Left cardiac atrium (tissue), 4 donors: ENCODE results near the gene OTOG. TPM values are rescaled to one million over a fixed set of nuclear protein-coding genes. Genes with fewer than 3 reads are reported as not detected.

ENCODE experiments used
- ATAC-seq, 2 donors: fragments of 200-7000 bp; cut with Tn5 transposase; one replicate each; pipeline ENCODE4 v1.9.1; 2020; ENCODE audit warnings: mild to moderate bottlenecking in 2 of 2, moderate library complexity in 2 of 2
- DNase-seq: peaks from one replicate; pipeline ENCODE4 v3.0.0-alpha.2; 2020
- intact Hi-C, 2 donors: fragments of 100-400 bp; cut with DNase I; formaldehyde crosslinking; loops; one replicate each; pipeline versions ENCODE4 v1.14.1 to v1.15.1; 2022 to 2023
- total RNA-seq, 2 donors: library from RNA; stranded (reverse); fragmentation: NEBNext Ultra II Directional; extraction: Animal tissue kit (Norgen Biotek cat#: 25700); gene quantifications; one replicate each; pipeline ENCODE4 v1.2.1, GENCODE V29; 2021
- donor health status: DM: no; HTN: yes; CAD: no.
- donor health status: DM: no; HTN: yes; CAD: no; lungs with severe emphysema.
- donor health status: DM: yes; HTN: yes; CAD: no.
- donor health status: Dilated cardiomyopathy.

Gene OTOG
- total RNA-seq, 2 donors from 2014 or later = not detected

DNA sequence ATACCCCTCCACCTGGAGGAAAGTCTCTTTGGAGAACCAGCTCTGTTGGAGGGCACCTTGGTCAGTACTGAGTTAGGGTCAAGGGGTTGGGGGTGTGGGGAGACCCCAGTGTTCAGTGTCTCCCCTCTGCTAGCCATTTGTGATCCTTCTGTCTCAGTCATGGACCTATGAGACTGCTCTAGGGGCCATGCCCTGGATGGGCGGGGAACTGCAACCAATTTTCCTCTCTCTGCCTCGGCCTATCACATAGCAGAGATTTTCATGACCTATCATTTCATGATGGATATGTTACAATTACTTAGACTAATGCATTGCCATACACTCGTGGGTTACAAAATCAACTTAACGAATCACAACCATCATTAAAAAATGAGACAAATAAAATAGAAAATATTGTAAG lies 7.4 kb downstream of the OTOG start:
- ATAC-seq (no peak), DNase-seq (no peak)
- intact Hi-C loops = no loop called here

DNA sequence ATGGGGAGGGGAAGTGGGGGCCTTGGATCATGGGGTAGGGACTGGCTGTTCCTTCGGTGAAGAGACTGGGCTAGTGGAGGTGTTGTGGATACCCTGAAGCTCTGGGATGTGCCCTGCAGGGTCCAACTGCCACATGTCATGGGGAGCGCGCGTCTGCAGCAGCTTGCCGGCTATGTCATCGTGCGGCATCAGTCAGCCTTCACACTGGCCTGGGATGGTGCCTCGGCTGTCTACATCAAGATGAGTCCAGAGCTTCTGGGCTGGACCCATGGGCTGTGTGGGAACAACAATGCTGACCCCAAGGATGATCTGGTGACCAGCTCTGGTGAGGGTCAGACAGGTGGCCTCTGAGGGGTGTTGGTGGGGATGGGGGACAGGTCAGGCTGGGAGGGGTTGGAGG lies 9.9 kb downstream of the OTOG start:
- no peak for DNase-seq
- no peak for ATAC-seq
- intact Hi-C loops = no loop called here

DNA sequence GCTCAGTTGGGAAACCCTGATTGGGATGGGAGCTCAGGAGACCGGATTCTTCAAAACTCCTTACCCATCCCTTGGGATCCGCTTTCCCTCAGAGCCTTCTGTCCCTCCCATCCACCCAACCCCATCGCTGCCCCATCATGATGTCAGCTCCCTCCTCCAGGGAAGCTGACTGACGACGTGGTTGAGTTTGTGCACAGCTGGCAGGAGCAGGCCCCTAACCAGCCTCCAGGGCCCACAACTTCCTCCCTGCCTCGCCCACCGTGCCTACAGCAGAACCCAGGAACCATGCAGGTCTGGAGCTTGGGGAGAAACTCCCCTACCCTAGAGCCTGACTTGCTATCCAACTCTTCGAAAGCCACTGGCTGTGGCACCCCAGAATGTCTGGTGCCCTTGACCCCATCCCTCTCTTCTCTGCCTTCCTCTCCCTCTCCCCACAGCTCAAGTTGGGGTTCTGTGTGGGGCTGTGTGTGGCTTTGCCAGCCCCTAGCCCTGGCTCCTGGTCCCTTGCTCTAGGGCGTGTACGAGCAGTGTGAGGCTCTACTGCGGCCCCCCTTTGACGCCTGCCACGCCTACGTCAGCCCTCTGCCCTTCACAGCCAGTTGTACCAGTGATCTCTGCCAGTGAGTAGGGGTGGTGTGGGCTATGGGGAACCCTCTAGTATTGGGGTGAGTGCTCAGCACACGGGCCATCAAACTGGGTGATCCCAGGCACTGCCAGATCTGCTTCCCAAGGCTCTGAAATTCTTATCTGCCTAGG lies 11.1 kb downstream of the OTOG start:
- ATAC-seq (no peak), DNase-seq (no peak)
- intact Hi-C loops = no loop called here

DNA sequence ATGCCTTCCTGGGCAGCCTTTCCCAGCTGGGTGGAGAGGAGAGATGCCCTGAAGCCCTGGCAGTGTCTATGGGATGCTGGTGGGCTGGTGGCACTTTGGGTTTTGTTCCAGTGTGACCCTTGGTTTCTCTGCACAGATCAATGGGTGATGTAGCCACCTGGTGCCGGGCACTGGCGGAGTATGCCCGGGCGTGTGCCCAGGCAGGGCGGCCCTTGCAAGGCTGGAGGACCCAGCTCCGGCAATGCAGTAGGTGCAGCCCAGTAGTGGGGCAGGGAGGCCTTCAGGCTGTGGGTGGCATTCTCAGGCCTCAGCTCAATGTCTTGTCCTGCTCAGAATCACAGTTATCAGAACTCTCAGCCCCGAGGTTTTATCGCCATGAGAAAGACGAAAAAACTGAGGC lies 11.9 kb downstream of the OTOG start:
- ATAC-seq (no peak), DNase-seq (no peak)
- intact Hi-C loops = no loop called here

DNA sequence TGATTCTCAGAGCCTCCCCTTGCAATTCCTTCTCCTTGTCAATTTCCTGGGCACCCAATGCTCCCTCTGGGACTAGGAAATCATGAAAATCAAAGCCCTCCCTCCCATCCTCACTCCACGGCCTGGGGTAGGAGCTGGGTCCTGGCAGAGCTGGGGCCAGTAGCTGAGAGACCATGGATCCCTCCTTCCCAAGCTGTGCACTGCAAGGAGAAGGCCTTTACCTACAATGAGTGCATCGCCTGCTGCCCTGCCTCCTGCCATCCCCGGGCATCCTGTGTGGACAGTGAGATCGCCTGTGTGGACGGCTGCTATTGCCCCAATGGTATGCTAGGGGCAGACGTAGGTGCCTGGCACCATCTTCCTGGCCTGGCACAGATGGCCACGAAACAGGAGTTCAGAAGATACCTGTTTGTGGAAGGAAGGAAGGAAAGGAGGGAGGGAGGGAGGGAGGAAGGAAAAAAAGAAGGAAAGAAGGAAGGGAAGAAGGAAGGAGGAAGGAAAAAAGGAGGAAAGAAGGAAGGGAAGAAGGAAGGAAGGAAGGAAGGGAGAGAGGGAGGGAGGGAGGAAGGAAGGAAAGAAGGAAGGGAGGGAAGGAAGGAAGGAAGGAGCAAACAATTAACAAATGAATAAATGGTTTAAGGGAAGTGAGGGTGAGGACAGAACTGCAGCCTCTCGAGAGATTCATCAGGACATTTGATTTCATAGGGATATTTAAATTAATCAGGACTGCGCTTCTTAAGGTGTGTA lies 12.5 kb downstream of the OTOG start:
- intact Hi-C loops = no loop called here
- DNase-seq (no peak), ATAC-seq (no peak)

DNA sequence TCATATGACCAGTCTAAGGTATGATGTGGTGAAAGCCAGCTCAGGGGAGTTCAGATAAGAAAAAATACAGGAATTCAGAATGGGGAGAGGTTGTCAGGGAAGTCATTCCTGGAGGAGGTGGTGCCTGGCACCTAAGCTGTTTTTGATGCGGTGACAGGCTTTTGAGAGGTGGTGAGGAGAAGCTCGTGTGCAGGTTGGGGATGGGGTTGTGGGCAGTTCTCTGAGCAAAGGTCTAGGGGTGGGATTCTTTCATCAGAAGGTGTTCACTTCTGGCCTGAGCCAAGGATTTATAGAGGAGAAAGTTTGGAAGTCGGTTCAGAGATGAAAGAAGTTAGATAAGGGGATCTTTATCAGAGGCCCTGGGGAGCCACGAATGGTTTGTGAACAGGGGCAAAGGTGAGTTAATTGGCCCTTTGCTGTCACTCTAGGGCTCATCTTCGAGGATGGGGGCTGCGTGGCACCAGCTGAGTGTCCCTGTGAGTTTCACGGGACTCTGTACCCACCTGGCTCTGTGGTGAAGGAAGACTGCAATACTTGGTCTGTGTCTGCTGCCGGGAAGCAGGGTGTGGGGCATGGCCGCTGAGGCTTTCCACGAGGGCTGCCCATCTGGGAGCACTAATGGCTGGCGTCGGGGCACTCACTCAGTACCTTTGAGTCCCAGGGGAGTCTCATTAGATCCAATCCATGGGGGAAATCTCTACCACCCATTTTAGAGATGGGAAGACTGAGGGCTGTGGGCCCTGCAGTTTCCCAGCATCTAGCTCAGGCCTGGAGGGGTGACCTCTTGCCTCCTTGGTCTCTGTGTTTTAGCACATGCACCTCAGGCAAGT lies 13.4 kb downstream of the OTOG start:
- ATAC-seq (peak in 1 of 2 donors; percentile 15), DNase-seq (no peak)
- intact Hi-C loops = no loop called here

DNA sequence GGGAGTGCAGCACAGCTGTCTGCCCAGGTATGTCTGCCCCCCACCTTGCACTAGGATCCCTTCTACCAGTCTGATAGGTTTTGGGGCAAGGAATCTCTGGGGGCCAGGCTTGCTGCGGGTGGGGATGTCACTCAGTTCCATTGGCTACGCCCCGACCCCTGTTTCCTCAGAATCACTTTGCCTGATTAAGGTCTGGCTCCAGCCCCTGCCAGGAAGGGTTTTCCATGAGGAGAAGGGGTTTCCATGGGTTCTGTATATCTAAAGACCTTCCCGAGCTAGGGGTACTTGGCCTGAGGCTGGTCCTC lies 14.0 kb downstream of the OTOG start:
- intact Hi-C loops = no loop called here
- DNase-seq (no peak), ATAC-seq (no peak)

DNA sequence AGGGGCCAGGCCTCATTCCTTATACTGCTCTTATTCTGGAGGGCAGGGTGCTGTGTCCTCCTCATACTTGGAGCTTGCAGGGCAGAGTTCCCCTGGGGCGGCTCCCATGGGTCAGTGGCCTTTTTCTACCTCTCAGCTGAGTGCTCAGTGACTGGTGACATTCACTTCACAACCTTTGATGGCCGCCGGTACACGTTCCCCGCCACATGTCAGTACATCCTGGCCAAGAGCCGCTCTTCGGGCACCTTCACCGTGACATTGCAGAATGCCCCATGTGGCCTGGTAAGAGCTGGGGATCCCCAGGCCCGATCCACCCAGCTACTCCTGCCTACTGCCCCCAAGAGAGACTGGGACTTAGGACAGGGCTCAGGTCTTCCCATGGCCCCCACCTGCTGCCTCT lies 14.5 kb downstream of the OTOG start:
- no peak for ATAC-seq
- DNase-seq = no peak

DNA sequence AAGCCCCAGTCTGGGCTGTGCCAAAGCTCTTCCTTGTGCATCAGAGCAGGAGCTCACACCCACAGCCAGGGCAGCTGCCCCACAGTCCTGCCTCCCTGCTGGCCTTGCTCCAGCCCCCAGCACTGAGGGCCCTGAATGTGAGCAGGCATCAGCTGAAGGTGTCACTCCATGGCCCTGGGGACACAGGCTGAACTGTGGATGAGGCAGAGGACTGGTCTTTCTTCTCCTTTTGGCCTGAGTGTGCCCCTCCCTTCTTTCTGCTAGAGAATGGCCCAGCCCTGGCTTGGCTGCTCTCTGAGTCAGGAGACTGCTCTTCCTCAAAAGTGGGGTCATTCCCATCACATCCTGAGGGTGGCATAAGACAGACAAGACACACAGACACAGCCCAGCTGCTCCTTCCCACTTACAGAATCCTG lies 16.2 kb downstream of the OTOG start:
- intact Hi-C loops = no loop called here
- DNase-seq = no peak
- peak in 1 of 2 donors; percentile 50 for ATAC-seq

More for the DNA sequence above, 14.5 kb downstream of the OTOG start:
- intact Hi-C loops = no loop called here

DNA sequence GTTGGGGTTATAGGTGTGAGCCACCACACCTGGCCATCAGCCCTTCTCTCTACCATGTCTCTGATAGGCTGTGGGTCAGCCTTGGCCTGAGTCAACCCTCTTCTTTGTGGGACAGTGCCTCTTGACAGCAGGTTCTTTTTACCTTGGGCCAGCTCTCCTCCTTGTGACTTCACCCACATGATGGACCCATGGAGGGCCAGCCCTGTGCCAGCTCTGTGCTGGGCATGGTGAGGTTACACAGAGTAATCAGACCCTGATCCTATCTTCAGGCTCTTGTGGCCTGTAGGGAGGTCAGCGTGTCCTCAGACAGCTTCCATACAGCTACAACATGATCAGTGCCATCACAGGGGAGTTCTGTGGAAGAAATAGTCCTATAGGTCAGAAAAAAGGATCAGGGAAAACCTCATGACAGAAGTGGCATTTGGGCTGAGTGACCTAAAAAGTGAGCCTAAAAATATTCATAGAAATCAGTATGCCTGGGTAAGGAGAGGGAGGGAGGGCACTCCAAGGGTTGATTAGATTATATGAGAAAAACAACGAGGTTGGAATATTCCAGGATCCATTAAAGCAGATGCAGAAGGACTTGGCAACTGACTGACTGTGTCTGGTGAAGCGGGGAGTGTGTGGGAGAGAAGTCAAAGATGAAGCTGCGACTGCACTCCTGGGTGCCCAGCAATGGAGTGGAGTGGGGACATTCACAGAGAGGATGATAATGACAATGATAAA lies 17.1 kb downstream of the OTOG start:
- no peak for DNase-seq
- no peak for ATAC-seq
- intact Hi-C loops = no loop called here

DNA sequence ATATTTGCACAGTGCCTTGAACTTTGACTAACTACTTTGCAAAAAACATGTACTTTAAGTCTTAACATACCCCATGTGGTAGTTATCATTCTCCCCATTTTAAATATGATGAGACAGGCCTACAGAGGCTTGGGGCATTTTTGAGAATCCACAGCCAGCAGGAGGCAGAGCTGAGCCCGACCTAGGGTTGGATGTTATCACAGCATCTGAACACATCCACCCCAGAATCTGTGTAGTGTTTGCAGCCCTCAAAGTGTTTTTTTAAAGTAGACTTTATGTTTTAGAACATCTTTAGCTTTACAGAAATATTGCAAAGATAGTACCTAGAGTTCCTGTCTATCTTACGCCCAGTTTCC lies 17.6 kb downstream of the OTOG start:
- intact Hi-C loops = no loop called here
- ATAC-seq (no peak), DNase-seq (no peak)

DNA sequence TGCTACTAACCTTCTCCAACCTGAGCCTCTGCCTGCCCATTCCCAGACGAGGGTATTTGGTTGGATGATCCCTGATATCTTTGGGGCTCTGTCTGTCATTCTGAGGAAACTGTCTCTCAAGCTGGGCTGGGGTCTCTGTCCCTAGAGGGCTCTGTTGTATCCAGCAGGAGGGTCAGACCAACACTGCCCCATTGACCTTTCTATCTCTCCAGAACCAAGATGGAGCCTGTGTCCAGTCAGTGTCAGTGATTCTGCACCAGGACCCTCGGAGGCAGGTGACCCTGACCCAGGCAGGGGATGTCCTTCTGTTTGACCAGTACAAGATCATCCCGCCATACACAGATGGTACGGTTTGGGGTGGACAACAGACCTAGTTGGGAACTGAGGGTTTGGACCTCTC lies 21.9 kb downstream of the OTOG start:
- intact Hi-C loops = no loop called here
- no peak for DNase-seq
- no peak for ATAC-seq

DNA sequence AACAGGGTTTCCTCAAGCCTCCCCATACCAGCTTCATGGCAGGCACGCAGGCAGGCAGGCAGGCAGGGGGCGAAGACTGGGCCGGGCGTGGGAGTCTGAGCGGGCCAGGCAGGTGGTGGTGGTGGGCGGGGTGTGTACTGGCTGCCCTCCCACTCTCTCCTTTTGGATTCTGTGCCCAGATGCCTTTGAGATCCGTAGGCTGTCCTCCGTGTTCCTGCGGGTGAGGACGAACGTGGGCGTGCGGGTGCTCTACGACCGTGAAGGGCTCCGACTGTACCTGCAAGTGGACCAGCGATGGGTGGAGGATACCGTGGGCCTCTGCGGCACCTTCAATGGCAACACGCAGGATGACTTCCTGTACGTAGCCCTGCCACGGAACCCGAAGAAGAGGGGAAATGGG lies 23.0 kb downstream of the OTOG start:
- DNase-seq (no peak), ATAC-seq (peak in 1 of 2 donors; percentile 79)
- intact Hi-C loops = no loop called here

DNA sequence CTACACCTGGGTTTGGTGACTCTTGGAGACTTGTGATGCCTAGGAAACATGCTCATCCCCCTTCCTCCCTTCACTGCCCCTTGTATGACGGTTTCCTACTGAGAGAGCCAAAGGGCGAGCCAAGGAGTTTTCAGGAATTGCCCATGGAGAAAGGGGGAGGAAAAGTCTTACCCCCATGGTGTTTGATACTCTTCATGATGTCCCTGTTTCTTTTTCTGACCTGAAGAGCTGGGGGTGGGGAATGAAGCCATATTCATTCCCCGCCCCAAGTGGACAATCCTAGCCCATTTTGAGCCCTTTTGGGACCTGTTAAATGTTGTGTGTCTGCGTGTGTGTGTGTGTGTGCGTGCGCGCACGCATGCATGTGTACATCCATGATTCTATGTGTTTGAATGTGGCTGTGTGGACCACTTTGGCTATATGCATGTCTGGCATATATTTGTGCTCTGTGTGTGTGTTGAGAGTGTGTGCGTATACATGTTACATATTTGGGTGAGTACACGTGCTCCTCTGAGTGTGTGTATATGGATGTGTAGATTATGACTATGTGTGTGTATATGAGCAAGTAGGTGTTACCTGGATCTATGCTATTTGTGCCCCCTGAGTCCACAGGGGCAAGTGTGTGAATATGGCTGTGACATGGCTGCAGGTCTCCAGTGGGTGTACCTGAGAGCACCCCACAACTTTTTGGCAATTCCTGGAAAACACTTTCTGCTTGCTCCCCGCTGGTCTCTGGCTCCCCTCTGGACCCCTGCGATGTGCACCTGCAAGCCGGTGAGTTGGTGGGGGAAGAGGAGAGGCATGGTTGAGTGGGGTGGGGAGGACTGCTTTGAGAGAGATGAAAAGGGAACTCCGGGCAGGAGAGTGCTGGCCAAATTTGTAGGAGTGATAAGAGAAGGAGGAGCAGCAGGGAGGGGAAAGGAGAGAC lies 24.6 kb downstream of the OTOG start:
- ATAC-seq (peak in 1 of 2 donors; percentile 45), DNase-seq (no peak)
- intact Hi-C loops = no loop called here

DNA sequence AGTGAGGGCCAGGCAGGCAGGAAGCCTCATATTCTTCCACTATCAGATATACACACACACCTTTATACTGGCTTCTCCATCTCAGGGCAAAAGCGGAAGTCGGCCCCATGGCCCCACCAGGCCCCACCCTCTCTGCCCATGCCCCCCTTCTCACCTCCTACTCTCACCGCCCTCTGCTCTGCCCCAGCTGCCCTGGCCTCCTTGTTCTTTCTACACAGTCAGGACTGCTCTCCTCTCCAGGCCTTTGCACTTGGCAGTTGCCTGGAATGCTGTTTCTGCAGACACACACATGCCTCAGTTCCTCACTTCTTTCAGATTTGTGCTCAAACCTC lies 25.3 kb downstream of the OTOG start:
- intact Hi-C loops = no loop called here
- ATAC-seq = peak; percentile 26 to 39
- DNase-seq = no peak

DNA sequence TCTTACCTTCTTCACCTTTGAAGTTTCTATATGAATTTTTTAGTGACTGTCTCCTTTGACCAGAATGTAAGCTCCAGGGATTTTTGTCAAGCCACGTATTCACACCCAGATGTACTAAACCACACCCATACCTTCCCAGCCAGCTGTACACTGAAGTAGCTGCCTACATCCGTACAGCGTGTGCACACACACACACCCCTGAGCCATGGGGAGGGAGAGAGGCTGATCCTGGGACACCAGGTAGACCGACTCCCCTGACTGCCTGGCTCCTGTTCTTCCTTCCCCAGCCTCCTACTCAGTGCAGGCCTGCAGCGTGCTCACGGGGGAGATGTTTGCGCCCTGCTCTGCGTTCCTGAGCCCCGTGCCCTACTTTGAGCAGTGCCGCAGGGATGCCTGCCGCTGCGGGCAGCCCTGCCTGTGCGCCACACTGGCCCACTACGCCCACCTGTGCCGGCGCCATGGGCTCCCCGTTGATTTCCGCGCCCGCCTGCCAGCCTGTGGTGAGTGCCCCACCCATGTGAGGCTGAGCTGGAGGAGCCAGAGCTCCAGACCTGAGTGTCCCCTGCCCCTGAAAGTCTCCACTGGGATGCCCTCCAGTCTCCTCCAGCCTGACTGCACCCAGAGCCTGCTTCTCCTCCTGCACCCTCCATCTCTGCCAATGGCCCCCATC lies 25.9 kb downstream of the OTOG start:
- ATAC-seq (no peak), DNase-seq (no peak)
- intact Hi-C loops = no loop called here

DNA sequence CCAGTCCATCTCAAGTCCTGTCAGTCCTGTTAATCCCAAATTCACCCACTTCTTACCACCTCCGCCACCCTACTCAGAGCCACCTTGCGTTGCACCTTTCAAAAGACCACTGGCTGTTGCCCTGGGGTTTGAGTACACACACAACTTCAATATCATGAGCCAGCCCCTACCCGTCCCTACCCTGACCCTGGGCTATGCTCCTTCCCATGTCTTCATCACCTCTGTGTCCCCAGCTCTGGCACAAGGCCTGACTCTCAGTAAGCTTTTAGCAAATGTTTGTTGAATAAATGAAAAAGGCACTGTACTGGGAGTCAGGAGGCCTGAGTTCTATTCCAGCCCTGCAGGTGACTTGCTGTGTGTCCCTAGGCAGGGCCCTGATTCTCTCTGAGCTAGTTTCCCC lies 26.5 kb downstream of the OTOG start:
- DNase-seq (no peak), ATAC-seq (no peak)
- intact Hi-C loops = no loop called here
